ENCODE measurements around the gene PMEPA1.

Gene PMEPA1

DNA sequence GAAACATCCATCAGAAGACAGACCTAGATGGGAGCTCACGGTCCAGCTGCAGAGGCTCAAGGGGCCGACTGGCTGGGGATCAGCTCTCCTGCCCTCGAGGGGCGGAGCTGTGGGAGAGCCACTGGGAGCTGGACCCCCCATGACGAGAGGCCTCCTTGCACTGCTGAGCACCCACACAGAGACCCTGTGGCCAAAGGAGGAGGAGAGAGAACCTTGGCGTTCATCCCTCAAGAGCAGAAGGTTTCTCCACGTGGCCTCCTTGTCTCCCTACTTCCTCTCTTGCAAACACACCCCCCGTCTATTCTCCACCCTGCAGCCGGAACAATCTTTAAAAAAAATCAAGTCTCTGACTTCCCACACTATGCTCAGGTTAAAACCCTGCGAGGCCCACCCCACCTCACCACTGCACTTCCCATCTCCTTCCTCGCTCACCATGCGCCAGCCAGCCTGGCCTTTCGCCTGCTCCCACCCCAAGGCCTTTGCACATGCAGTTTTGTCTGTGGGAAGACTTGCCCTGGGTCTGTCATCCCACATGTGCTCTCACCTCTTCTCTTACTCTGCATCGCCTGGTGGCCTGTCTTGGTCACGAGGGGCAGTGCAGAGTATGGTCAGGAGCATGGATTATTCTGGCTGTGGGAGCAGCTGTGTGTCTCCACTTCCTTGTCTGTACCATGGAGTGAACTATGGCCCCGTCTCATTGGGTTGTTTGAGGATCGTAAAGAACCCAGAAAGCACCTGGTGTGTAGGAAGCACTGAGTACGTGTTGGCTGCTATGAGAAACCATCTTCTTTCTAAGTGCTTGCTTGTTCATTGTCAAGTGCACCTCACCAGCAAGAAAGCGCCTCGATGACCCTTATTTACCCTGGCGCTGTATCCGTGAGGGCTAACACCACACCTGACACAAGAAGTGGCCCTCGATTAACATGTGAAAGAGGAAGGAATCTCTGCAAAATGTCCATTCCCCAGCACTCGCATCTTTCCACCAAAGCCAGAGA, 32.9 kb downstream of the PMEPA1 start:
- no peak for DNase-seq (ENCODE audit: low spot score)

GRCh38 chr20:57675773-57676172, 34.0 kb downstream of the PMEPA1 start:
- DNase-seq (ENCODE audit: low spot score): no peak

- DNase-seq (ENCODE audit: low spot score): no peak
Observed at GRCh38 chr20:57672953-57673575, 36.8 kb downstream of the PMEPA1 start.

DNA sequence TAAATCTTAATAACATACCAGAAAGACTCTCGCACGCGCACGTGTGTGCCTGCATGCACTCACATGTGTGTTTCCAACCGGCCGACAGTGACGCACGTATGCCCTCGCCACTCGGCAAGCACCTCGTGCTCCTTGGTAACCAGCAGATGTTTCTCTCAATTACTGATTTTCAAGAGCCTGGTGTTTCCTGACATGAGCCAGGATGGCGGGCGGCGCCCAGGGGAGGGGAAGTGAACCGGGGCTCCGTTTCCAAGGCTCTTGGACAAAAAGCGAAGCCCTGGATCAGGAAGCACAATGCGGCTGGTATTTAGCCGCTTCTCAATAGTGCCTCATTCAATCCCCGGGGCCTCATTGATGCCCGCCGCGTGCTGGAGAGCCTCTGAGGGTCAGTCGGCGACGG, 37.7 kb downstream of the PMEPA1 start:
- peak; percentile 38 for DNase-seq (ENCODE audit: low spot score)

DNA sequence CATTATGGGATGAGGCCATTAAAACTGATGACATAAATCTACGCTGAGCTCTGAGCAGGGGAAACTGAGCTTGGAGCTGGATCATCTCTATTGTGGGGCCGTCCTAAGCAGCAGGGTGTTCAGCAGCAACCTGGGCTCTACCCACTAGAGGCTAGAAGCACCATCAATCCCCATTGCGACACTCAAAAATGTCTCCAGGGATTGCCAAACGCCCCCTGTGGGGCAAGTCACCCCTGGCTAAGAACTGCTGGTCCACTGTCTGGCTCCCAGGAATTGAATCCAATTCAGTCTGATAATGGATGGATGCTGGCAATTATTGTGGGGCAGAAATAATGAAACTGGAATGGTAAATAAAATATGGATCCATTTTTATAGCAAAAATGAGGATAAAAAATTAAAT, 38.2 kb downstream of the PMEPA1 start:
- DNase-seq (ENCODE audit: low spot score): no peak

- no peak for DNase-seq (ENCODE audit: low spot score)
Observed at GRCh38 chr20:57671072-57671391, 38.8 kb downstream of the PMEPA1 start.

GRCh38 chr20:57670288-57671071, 39.3 kb downstream of the PMEPA1 start:
- no peak for DNase-seq (ENCODE audit: low spot score)

DNA sequence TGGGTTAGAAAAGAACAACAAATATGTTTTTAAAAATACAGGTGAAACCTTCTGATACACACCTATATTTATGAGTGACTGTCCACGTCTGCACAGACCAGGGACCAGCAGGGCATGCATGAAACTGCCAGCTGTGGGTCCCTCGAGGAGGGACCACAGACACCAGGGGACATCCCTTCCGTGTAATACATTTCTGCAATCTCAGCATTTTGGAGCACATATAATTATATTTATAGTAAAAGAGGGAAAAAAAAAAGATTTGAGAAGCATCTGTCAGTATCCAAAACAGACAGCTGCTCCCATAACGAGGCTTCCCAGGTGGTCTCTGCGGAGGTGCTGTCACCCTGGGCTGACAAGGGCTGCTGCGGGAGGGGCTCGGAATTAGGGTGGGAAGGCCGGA, 40.2 kb downstream of the PMEPA1 start:
- no peak for DNase-seq (ENCODE audit: low spot score)

DNA sequence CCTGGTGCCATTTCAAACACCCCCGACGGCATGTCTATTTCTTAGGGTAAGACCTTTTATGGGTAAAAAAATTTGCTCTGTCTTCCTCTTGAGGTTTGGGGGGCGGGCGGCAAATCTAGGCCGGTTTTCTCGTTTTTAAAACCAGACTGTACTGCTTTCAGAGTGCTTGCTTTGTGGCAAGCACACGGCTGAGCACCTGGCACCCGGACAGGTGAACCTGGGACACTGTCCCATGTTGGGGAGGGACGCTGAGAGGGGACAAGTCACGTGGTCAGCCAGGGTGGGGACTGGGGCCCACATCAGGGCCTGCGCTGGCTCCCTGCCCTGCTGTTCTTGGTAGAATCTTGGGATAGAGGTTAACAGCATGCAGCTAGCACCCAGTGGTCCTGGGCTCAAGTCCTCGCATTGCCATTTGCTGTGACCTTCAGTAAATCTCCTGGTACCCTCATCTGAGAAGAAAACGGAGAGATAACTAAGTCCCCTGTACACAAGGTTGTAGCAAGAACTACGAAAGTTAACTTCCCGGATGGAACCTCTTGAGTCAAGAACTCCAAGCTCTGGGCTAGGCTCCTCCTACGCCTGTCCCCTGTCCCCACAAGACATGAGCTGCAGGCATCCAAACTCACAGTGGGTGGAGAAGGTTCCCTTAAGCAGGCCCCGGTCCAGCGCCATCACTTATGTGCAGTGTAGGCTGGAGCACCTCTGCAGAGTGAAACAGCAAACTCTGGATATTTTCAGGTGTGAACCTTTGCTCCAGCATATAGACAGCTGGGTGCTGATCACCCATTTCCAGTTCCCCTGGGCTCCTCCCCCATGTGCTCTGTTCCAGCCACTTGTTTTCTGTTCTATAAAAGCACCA, 41.7 kb downstream of the PMEPA1 start:
- no peak for DNase-seq (ENCODE audit: low spot score)

DNA sequence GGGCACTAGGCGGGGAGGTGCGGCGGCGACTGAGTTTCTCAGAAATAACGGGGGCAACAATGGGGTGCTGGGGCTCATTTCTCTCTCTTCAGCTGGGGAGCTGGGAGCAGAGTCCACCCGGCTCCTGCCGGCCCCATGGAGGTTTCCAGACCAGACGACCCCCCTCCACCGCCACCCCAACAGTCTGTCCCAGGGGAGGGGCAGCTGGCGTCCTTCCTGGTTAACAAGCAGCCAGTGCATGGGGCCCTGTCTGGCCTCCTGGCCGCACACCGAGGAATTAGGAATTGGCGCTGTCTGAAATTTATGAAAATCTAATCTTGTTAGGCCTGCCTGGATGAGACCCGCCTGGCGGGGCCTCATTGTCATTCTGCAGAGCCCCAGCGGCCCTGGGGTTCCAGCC, 42.4 kb downstream of the PMEPA1 start:
- DNase-seq (ENCODE audit: low spot score): no peak

- DNase-seq (ENCODE audit: low spot score): no peak
Observed at GRCh38 chr20:57666834-57667157, 43.0 kb downstream of the PMEPA1 start.

GRCh38 chr20:57666106-57666833, 43.5 kb downstream of the PMEPA1 start:
- DNase-seq (ENCODE audit: low spot score): no peak

DNA sequence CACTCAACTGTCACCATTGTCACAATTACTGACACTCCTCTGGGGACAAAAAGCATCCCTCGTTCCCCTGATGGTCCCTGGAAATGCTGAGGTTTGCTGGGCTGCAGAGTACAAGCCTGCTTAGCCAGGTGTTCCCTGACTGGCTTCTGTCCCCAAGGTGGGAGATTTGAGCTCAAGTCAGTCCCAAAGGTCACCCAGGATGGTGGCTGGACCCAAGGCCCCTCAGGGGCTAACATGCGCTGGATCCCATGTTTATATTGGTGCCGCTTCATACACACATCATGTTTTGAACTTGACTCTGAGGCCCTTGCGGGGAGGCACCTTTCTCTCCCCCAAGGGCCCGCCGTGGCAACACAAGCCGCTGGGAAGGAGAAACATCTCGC, 44.2 kb downstream of the PMEPA1 start:
- no peak for DNase-seq (ENCODE audit: low spot score)

DNA sequence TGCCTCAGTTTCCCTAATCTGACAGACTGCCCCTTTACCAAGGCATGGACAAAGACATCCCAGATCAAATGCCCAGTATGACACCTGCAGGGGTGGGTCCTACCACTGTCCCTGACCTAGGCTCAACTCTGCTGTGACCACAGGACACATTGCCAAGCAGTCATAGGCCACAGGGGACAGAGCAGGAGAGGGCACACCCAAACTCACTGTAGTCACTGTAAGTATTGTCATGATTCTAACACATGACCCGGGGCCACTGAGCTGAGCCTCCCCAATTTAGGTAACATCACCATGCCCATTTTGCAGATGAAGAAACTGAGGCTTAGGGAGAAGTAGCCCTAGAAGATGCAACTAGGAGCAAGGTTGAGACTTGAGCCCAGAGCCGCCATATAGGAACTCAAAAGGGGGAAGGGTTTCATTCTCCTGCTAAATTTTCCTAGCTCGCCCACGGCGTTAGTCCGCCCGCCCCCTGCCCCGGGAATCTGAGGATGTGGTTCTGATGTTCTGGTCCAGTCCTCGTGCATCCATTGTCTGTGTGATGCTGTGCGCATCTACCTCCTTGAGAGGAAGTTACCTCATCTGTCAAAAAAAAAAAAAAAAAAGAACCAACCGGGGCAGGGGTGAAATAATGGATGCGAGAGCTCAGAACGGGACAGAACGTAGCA, 44.8 kb downstream of the PMEPA1 start:
- DNase-seq (ENCODE audit: low spot score): no peak

DNA sequence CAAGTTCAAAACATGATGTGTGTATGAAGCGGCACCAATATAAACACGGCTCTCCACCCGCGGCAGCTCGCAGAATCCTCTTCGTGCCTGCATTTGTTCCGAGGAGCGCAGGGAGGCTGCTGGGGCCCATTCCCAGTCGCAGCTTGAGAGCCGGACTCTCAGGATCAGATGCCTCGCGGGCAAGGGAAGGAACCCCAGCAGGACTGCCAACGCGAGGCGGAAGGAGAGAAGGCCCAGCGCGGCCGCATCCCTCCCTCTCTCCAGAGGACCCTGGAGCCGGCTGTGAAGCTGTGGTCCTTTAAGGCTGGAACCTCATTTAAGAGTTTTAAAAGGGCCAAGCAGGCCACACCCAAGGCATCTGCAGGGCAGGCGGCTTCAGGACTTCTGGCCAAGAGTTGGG, 45.3 kb downstream of the PMEPA1 start:
- no peak for DNase-seq (ENCODE audit: low spot score)

GRCh38 chr20:57663681-57664451, 45.9 kb downstream of the PMEPA1 start:
- no peak for DNase-seq (ENCODE audit: low spot score)

DNA sequence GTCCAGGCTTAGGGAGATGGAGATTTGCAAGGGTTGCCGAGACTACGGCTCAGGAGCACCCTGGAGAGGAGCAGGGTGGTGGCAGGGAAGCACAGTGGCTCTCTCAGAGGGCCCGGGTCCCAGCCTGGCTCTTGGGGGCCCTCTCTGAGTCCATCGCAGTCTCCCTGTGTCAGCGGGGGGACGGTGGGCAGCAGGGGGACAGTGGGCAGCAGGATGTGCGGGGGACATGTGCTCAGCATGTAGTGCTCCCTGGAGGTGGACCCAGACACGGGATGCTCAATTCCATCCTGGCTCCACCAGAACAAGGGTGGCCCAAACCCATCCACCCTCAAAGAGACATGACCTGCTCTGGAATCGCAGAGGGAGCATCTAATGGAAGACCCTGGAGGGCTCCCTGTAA, 46.6 kb downstream of the PMEPA1 start:
- DNase-seq (ENCODE audit: low spot score): no peak

DNA sequence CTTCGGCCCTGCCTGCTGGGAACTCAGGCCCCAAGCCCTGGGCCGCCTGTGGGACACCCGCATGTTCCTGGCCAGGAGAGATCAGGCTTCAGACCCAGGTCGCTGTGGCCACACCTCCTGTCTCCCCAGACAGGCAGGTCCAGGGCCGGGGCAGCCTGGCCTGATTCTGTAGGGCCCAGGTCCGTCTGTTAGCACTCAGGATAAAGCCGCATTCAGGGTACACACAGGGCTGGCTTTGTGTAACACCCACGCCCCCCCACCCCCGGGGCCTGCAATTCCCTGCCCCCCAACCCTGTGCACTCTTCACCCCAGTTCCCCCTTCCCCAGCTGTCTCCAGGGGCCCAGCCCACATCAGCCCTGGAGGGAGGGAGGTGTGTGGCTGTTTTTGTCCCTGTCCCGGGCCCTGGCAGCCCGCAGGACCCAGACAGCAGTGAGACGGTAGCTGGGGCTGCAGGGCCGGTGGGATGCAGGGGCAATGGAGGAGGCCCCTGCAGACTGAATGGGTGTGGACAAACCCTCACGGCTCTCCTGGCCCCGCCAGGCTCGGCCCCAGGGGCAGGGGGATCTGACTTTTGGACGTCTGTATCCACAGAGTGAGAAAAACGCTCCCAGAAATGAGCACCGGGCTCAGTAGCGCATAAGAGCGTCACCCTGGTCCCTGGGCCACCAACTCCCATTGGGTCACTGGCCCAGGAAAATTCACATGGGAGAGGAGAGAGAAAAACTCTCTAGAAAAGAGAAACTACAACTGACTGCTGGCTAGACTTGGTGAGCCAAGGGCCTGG, 47.2 kb downstream of the PMEPA1 start:
- DNase-seq (ENCODE audit: low spot score): no peak

Data from AG08396 (cell line).